PC-9 (cell line): ENCODE measurements around the gene TRIM9. TPM values are rescaled to one million over a fixed set of nuclear protein-coding genes. Genes with fewer than 3 reads are reported as not detected.

Experiments used
- BruUV-seq: library from RNA; stranded (reverse); fragments of 400-500 nt; replicated peaks from 2 replicates; lab custom pipeline; 2021; lab: Mats Ljungman, UMichigan
- CTCF ChIA-PET: fragments of 300-600 bp; sonication (Branson Sonifier 250); formaldehyde crosslinking; loops from one replicate; lab custom pipeline; 2022; ENCODE audit warnings: antibody characterized with exemption; lab: Charles Lee
- POLR2A ChIA-PET: fragments of 300-600 bp; sonication (Branson Sonifier 250); formaldehyde crosslinking; loops from one replicate; lab custom pipeline; 2022; ENCODE audit warnings: antibody characterized with exemption; ENCODE audit not compliant: unreplicated experiment; lab: Charles Lee
- DNase-seq, 2 experiments: peaks; one replicate each; pipeline versions ENCODE4 v3.0.0 to v3.0.0-alpha.2; 2015 to 2022; ENCODE audit warnings: mixed read lengths in 1 of 2
- H2AFZ ChIP-seq: fragments of 200-600 bp; sonication (generic); 2 replicates; pipeline ENCODE4 v1.8.1; 2017; ENCODE audit warnings: antibody characterized with exemption
- H3F3A ChIP-seq: fragments of 200-600 bp; sonication (generic); 2 replicates; pipeline ENCODE4 v1.8.1; 2017; ENCODE audit warnings: antibody characterized with exemption, mild to moderate bottlenecking, low read depth; ENCODE audit not compliant: insufficient read depth
- H3K27ac ChIP-seq: fragments of 200-600 bp; sonication (generic); 2 replicates; pipeline ENCODE4 v1.6.1; 2016; ENCODE audit warnings: mixed run types
- H3K27me3 ChIP-seq: fragments of 200-600 bp; sonication (generic); 2 replicates; pipeline ENCODE4 v1.6.1; 2016; ENCODE audit warnings: low read depth, mixed run types; ENCODE audit not compliant: insufficient read depth
- H3K36me3 ChIP-seq: fragments of 200-600 bp; sonication (generic); 2 replicates; pipeline ENCODE4 v1.6.1; 2016; ENCODE audit warnings: low read depth, mixed run types
- H3K4me1 ChIP-seq: fragments of 200-600 bp; sonication (generic); replicated peaks from 2 replicates; pipeline ENCODE4 v1.6.1; 2016; ENCODE audit warnings: mixed run types; ENCODE audit not compliant: insufficient read depth
- H3K4me2 ChIP-seq: fragments of 200-600 bp; sonication (generic); 2 replicates; pipeline ENCODE4 v1.6.1; 2017; ENCODE audit warnings: mixed run types
- H3K4me3 ChIP-seq: fragments of 200-600 bp; sonication (generic); 2 replicates; pipeline ENCODE4 v1.6.1; 2016; ENCODE audit warnings: mixed run types
- H3K79me2 ChIP-seq: fragments of 200-600 bp; sonication (generic); 2 replicates; pipeline ENCODE4 v1.6.1; 2017; ENCODE audit warnings: low read depth, mixed run types
- H3K9me2 ChIP-seq: fragments of 200-600 bp; sonication (generic); 2 replicates; pipeline ENCODE4 v1.8.1; 2017; ENCODE audit warnings: mild to moderate bottlenecking; ENCODE audit not compliant: insufficient read depth
- H3K9me3 ChIP-seq: fragments of 200-600 bp; sonication (generic); 2 replicates; pipeline ENCODE4 v1.8.1; 2016; ENCODE audit warnings: low read depth; ENCODE audit not compliant: insufficient read depth
- H4K20me1 ChIP-seq: fragments of 200-600 bp; sonication (generic); 2 replicates; pipeline ENCODE4 v1.8.1; 2017; ENCODE audit not compliant: insufficient read depth
- CTCF ChIP-seq: fragments of 200-600 bp; sonication (generic); conservative IDR thresholded peaks from 2 replicates; pipeline ENCODE4 v1.6.1; 2017; ENCODE audit warnings: mixed run types, antibody characterized with exemption, mild to moderate bottlenecking, moderate library complexity
- EZH2 ChIP-seq: fragments of 200-600 bp; sonication (generic); IDR thresholded peaks from 2 replicates; pipeline ENCODE4 v1.8.0; 2017; ENCODE audit warnings: antibody characterized with exemption, low read depth
- intact Hi-C: fragments of 100-400 bp; cut with micrococcal nuclease; formaldehyde crosslinking; loops from one replicate; pipeline ENCODE4 v1.10.0; 2022; ENCODE audit not compliant: unreplicated experiment
- total RNA-seq: library from RNA; stranded (reverse); gene quantifications from 2 replicates; pipeline ENCODE4 v1.2.3, GENCODE V29; 2021

The TRIM9 gene
- total RNA-seq, 1 experiment from 2014 or later = 2.1 TPM

GRCh38 chr14:50951032-50951431 is 143.9 kb downstream of the TRIM9 start:
- H3K36me3 ChIP-seq = no peaks in the 10 kb centered on the region
- ChIA-PET POLR2A (no interaction called here), CTCF (no interaction called here)
- no peak overlapping the region for H3K4me3 ChIP-seq
- H3K9me3 ChIP-seq = no peaks in the 10 kb centered on the region
- TF ChIP-seq CTCF (no peak), EZH2 (no peak)
- H3K9me2 ChIP-seq = no peaks in the 10 kb centered on the region
- H3K4me1 ChIP-seq = peaks cover 27% of the 10 kb centered on the region
- peaks cover 19% of the 10 kb centered on the region for H3F3A ChIP-seq
- no peak for DNase-seq
- no peak overlapping the region for H2AFZ ChIP-seq
- H3K27ac ChIP-seq = no peak overlapping the region
- H3K79me2 ChIP-seq = no peaks in the 10 kb centered on the region
- intact Hi-C loops = loop anchor here (10.0 kb wide), 1 partner anchor 204 kb away; no protein-coding TSS in a partner anchor
- no peaks in the 10 kb centered on the region for H4K20me1 ChIP-seq
- no TSS peak for BruUV-seq
- H3K27me3 ChIP-seq = no peaks in the 10 kb centered on the region
- H3K4me2 ChIP-seq = no peak overlapping the region

DNA sequence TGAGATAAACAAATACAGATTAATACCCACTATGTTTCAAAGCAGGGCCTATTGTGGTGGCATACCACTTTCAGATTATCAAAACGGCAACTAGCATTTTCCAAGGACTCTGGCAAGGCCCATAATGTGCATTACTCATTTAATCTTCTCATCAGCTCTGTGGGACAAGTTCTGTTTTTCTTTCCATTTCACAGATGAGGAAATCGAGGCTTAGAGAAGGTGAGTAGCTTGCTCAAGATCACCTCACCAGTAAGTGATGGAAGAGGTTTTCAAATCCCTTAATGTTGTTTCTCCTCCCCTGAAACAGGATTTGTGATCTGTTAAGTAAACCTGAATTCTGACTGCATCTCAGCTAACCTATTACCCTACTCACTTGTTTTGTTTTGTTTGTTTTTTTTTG is 146.7 kb downstream of the TRIM9 start:
- H3K4me1 ChIP-seq = peaks cover 2% of the 10 kb centered on the region; the same call in 1 of the 2 replicates
- POLR2A ChIA-PET = no interaction called here
- no peaks in the 10 kb centered on the region for H3K9me2 ChIP-seq
- H3K36me3 ChIP-seq = no peaks in the 10 kb centered on the region
- intact Hi-C loops = no loop called here
- peaks cover 13% of the 10 kb centered on the region; the same call in 1 of the 2 replicates for H3F3A ChIP-seq
- TF ChIP-seq CTCF = no peak
- TF ChIP-seq EZH2 = no peak
- CTCF ChIA-PET = no interaction called here
- H2AFZ ChIP-seq = no peak overlapping the region
- no TSS peak for BruUV-seq
- no peak overlapping the region for H3K4me2 ChIP-seq
- no peak for DNase-seq
- no peak overlapping the region for H3K4me3 ChIP-seq
- peaks cover 10% of the 10 kb centered on the region; the same call in 1 of the 2 replicates for H3K79me2 ChIP-seq
- no peaks in the 10 kb centered on the region for H3K27me3 ChIP-seq
- H3K27ac ChIP-seq = no peak overlapping the region
- H3K9me3 ChIP-seq = no peaks in the 10 kb centered on the region
- no peaks in the 10 kb centered on the region for H4K20me1 ChIP-seq

GRCh38 chr14:50947446-50947845 is 147.5 kb downstream of the TRIM9 start:
- BruUV-seq = no TSS peak
- intact Hi-C loops = no loop called here
- Histone ChIP-seq H4K20me1 (no peaks in the 10 kb centered on the region), H3K4me2 (no peak overlapping the region), H3K36me3 (no peaks in the 10 kb centered on the region), H3K4me1 (peaks cover 7% of the 10 kb centered on the region; the same call in 1 of the 2 replicates), H2AFZ (no peak overlapping the region), H3K4me3 (no peak overlapping the region), H3K9me3 (no peaks in the 10 kb centered on the region), H3K9me2 (no peaks in the 10 kb centered on the region), H3F3A (peaks cover 13% of the 10 kb centered on the region; the same call in 1 of the 2 replicates), H3K27me3 (no peaks in the 10 kb centered on the region), H3K27ac (no peak overlapping the region), H3K79me2 (peaks cover 12% of the 10 kb centered on the region; the same call in 1 of the 2 replicates)
- CTCF ChIA-PET = no interaction called here
- POLR2A ChIA-PET = no interaction called here
- DNase-seq = no peak
- TF ChIP-seq EZH2 = no peak
- TF ChIP-seq CTCF = no peak
